HepG2 (cell line): ENCODE results near the gene OSBPL10. TPM values are rescaled to one million over a fixed set of nuclear protein-coding genes. Genes with fewer than 3 reads are reported as not detected.
A peak's percentile ranks its signal among the peaks of the same experiment; 100 is the strongest.

ENCODE experiments used
- ATAC-seq: fragments of 200-7000 bp; cut with Tn5 transposase; 3 replicates; pipeline ENCODE4 v1.9.1; 2020; ENCODE audit warnings: mild to moderate bottlenecking, moderate library complexity
- BruUV-seq: library from RNA; stranded (reverse); fragments of 400-500 nt; replicated peaks from 2 replicates; lab custom pipeline; 2021; lab: Mats Ljungman, UMichigan
- CTCF ChIA-PET: fragments of 300-600 bp; formaldehyde crosslinking; extraction: SDS; loops from one replicate; lab custom pipeline; 2021; ENCODE audit warnings: low total read pairs, inconsistent platforms, low intra/inter-chr PET ratio; lab: Yijun Ruan, JAX
- POLR2A ChIA-PET: fragments of 350-600 bp; sonication (Branson Sonifier 250); formaldehyde crosslinking; loops from one replicate; lab custom pipeline; 2020; ENCODE audit warnings: antibody characterized with exemption, inconsistent platforms; lab: Yijun Ruan, JAX
- DNase-seq: peaks from one replicate; pipeline ENCODE4 v3.0.0-alpha.2; 2015; ENCODE audit warnings: low spot score
- FAIRE-seq: peaks from 3 replicates; lab custom pipeline; 2011; peaks lifted over from hg19 to GRCh38; lab: Jason Lieb, UNC
- H2AFZ ChIP-seq: one replicate; pipeline ENCODE4 v1.6.1; 2011; ENCODE audit warnings: low read length, inconsistent platforms
- H3K27ac ChIP-seq: fragments of 300-600 bp; 3 replicates; pipeline ENCODE4 v1.8.0; 2011; ENCODE audit warnings: mixed run types, mild to moderate bottlenecking, mixed read lengths, low read length, inconsistent platforms; ENCODE audit not compliant: insufficient read depth; ENCODE audit errors: extremely low read length
- H3K27me3 ChIP-seq, 2 experiments: fragments of 200-600 bp in 1 of 2; 2 replicates in 1 of 2; 3 replicates in 1 of 2; pipeline versions ENCODE4 v1.6.0 to v1.8.0; 2011; ENCODE audit warnings: low read length in 2 of 2, mild to moderate bottlenecking in 2 of 2, moderate library complexity in 2 of 2, inconsistent platforms in 1 of 2; ENCODE audit not compliant: insufficient read depth in 2 of 2, control insufficient read depth in 1 of 2
- H3K36me3 ChIP-seq, 2 experiments: fragments of 200-600 bp in 1 of 2; replicated peaks in 1 of 2; 2 replicates in 1 of 2; 3 replicates in 1 of 2; pipeline versions ENCODE4 v1.5.1 to v1.8.0; 2011; ENCODE audit warnings: low read length in 2 of 2, inconsistent platforms in 1 of 2; ENCODE audit not compliant: insufficient read depth in 2 of 2, control insufficient read depth in 1 of 2
- H3K4me1 ChIP-seq: 2 replicates; pipeline ENCODE4 v1.5.1; 2012; ENCODE audit warnings: low read length, inconsistent platforms; ENCODE audit not compliant: insufficient read depth
- H3K4me2 ChIP-seq: 2 replicates; pipeline ENCODE4 v1.6.0; 2011; ENCODE audit warnings: low read depth, low read length, inconsistent platforms
- H3K4me3 ChIP-seq, 3 experiments: fragments of 200-600 bp in 1 of 3; sonication (generic), shearing (Covaris generic) in 1 of 3; replicated peaks in 1 of 3; 2 replicates each; pipeline ENCODE4 v1.5.1; 2011 to 2016; ENCODE audit warnings: low read length in 3 of 3, inconsistent platforms in 2 of 3, low read depth in 2 of 3, mild to moderate bottlenecking in 2 of 3, control low read depth in 1 of 3, mixed read lengths in 1 of 3; ENCODE audit not compliant: insufficient read depth in 1 of 3
- H3K79me2 ChIP-seq: one replicate; pipeline ENCODE4 v1.6.1; 2011; ENCODE audit warnings: low read length, inconsistent platforms; ENCODE audit not compliant: insufficient read depth
- H3K9ac ChIP-seq: 2 replicates; pipeline ENCODE4 v1.6.0; 2011; ENCODE audit warnings: mild to moderate bottlenecking, low read depth, low read length, inconsistent platforms; ENCODE audit not compliant: insufficient read depth
- H3K9me3 ChIP-seq: 2 replicates; pipeline ENCODE4 v1.5.1; 2012; ENCODE audit warnings: mild to moderate bottlenecking, low read length
- H4K20me1 ChIP-seq: 2 replicates; pipeline ENCODE4 v1.6.0; 2011; ENCODE audit warnings: inconsistent platforms, mild to moderate bottlenecking, low read length, moderate library complexity; ENCODE audit not compliant: insufficient read depth
- POLR2AphosphoS2 ChIP-seq: IDR thresholded peaks from 2 replicates; pipeline ENCODE4 v1.6.1; 2011; ENCODE audit warnings: low read depth, low read length, improper control_type of control experiment
- STAG1 ChIP-seq: sonication (generic); formaldehyde crosslinking; IDR thresholded peaks from 2 replicates; pipeline ENCODE4 v1.4.0; 2020; ENCODE audit warnings: missing genetic modification reagents
- WGBS: methylation state at CpG from one replicate; pipeline ENCODE4 v1.1.6; 2017; ENCODE audit warnings: low lambda C conversion rate; 5-methylcytosine and 5-hydroxymethylcytosine counted together
- in situ Hi-C: cut with HindIII; loops from 2 replicates; pipeline ENCODE4 v1.10.0; 2017; ENCODE audit warnings: low pct_unique_long_range_greater_than_20kb; ENCODE audit not compliant: extremely low pct_ligation_motif_present
- intact Hi-C: fragments of 100-400 bp; cut with micrococcal nuclease; formaldehyde crosslinking; loops from one replicate; pipeline ENCODE4 v1.10.0; 2022; ENCODE audit not compliant: unreplicated experiment
- polyA plus RNA-seq, 8 experiments: library from polyadenylated mRNA; depleted of rRNA in 3 of 8; stranded (reverse) in 7 of 8; unstranded in 1 of 8; fragments of >200 nt; fragmentation: Illumina TruSeq in 4 of 8; extraction: Trizol in 4 of 8; gene quantifications; 2 replicates each; pipeline versions ENCODE4 v1.2.1 to v1.2.3, GENCODE V29; 2011 to 2016; ENCODE audit warnings: low read depth in 4 of 8, missing spikeins in 1 of 8, mixed read lengths in 1 of 8; ENCODE audit not compliant: insufficient read depth in 1 of 8
- total RNA-seq, 5 experiments: library from RNA; depleted of rRNA; stranded (reverse); fragments of >200 nt; fragmentation: Illumina TruSeq; extraction: Trizol; gene quantifications; 2 replicates each; pipeline ENCODE4 v1.2.3, GENCODE V29; 2016; ENCODE audit warnings: low read depth in 1 of 5
- TF ChIP-seq, protein P1 (sequence below): sonication (generic); formaldehyde crosslinking; IDR thresholded peaks from 2 replicates; pipeline ENCODE4 v1.4.0; 2020; ENCODE audit warnings: low read depth, mild to moderate bottlenecking, missing genetic modification reagents
- TF ChIP-seq, protein P2 (sequence below): sonication (generic); formaldehyde crosslinking; IDR thresholded peaks from 2 replicates; pipeline ENCODE4 v1.5.0; 2020; ENCODE audit warnings: mild to moderate bottlenecking, missing genetic modification reagents, moderate library complexity
- TF ChIP-seq, protein P3 (sequence below): sonication (generic); formaldehyde crosslinking; conservative IDR thresholded peaks from 2 replicates; pipeline ENCODE4 v1.4.0; 2020; ENCODE audit warnings: mild to moderate bottlenecking, missing genetic modification reagents, moderate library complexity

The OSBPL10 gene
- total and polyA plus RNA-seq, 2 of the 13 experiments (the other 11 are each of a cell fraction or from before 2014, with no cell fraction given) = 10.3 to 28.6 TPM

DNA sequence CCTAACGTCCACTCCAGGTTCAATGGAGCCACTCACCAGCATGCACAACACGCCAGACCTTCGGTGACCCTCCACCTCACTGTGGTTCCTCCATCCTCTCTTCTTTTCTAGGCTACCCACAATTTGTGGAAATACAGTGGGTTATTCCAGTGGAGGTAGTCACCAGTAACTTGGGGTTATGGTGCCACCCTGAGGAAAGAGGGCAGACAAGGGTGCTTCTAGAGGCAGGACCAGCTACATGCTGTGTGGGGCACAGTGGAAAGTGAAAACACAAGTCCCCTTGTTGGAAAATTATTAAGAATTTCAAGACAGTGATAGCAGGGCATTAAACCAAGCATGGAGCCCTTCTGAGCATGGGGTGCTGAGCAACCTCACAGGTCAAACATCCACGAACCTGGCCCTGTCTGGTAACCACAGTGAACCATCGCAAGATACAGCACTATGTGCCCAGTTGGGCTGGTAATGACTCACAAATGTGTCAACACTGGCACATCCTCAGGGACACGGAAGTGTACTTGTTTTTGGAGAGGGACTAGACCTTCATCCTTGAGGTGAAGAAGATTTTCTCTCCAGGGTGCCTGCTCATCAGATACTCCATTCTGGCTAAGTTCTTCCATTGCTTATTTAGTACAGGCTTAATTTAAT is 281.6 kb downstream of the OSBPL10 start:
- in situ Hi-C loops = no loop called here
- 91% methylated on average over 5 of the region's 6 CpGs for WGBS
- ATAC-seq (peak; percentile 46; the same call in 2 of the 3 replicates), DNase-seq (no peak), FAIRE-seq (no peak)
- Histone ChIP-seq H3K4me2 (no peak overlapping the region), H3K27ac (no peak overlapping the region), H3K9ac (no peak overlapping the region), H3K4me3 (no peak overlapping the region), H3K27me3 (no peaks in the 10 kb centered on the region), H3K9me3 (no peaks in the 10 kb centered on the region), H2AFZ (no peak overlapping the region), H3K79me2 (no peaks in the 10 kb centered on the region), H4K20me1 (no peaks in the 10 kb centered on the region), H3K36me3 (peaks cover 13 to 28% of the 10 kb centered on the region in 2 experiments), H3K4me1 (no peaks in the 10 kb centered on the region)
- TF ChIP-seq, protein P1, sequence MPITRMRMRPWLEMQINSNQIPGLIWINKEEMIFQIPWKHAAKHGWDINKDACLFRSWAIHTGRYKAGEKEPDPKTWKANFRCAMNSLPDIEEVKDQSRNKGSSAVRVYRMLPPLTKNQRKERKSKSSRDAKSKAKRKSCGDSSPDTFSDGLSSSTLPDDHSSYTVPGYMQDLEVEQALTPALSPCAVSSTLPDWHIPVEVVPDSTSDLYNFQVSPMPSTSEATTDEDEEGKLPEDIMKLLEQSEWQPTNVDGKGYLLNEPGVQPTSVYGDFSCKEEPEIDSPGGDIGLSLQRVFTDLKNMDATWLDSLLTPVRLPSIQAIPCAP (CRISPR knock-in tag) = no peak
- TF ChIP-seq STAG1 (CRISPR knock-in tag) = peak; percentile 26
- no peak for TF ChIP-seq POLR2AphosphoS2
- TF ChIP-seq, protein P2, sequence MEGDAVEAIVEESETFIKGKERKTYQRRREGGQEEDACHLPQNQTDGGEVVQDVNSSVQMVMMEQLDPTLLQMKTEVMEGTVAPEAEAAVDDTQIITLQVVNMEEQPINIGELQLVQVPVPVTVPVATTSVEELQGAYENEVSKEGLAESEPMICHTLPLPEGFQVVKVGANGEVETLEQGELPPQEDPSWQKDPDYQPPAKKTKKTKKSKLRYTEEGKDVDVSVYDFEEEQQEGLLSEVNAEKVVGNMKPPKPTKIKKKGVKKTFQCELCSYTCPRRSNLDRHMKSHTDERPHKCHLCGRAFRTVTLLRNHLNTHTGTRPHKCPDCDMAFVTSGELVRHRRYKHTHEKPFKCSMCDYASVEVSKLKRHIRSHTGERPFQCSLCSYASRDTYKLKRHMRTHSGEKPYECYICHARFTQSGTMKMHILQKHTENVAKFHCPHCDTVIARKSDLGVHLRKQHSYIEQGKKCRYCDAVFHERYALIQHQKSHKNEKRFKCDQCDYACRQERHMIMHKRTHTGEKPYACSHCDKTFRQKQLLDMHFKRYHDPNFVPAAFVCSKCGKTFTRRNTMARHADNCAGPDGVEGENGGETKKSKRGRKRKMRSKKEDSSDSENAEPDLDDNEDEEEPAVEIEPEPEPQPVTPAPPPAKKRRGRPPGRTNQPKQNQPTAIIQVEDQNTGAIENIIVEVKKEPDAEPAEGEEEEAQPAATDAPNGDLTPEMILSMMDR = peak; percentile 28
- TF ChIP-seq, protein P3, sequence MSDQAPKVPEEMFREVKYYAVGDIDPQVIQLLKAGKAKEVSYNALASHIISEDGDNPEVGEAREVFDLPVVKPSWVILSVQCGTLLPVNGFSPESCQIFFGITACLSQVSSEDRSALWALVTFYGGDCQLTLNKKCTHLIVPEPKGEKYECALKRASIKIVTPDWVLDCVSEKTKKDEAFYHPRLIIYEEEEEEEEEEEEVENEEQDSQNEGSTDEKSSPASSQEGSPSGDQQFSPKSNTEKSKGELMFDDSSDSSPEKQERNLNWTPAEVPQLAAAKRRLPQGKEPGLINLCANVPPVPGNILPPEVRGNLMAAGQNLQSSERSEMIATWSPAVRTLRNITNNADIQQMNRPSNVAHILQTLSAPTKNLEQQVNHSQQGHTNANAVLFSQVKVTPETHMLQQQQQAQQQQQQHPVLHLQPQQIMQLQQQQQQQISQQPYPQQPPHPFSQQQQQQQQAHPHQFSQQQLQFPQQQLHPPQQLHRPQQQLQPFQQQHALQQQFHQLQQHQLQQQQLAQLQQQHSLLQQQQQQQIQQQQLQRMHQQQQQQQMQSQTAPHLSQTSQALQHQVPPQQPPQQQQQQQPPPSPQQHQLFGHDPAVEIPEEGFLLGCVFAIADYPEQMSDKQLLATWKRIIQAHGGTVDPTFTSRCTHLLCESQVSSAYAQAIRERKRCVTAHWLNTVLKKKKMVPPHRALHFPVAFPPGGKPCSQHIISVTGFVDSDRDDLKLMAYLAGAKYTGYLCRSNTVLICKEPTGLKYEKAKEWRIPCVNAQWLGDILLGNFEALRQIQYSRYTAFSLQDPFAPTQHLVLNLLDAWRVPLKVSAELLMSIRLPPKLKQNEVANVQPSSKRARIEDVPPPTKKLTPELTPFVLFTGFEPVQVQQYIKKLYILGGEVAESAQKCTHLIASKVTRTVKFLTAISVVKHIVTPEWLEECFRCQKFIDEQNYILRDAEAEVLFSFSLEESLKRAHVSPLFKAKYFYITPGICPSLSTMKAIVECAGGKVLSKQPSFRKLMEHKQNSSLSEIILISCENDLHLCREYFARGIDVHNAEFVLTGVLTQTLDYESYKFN = no peak
- BruUV-seq = no TSS peak
- ChIA-PET CTCF (no interaction called here), POLR2A (no interaction called here)
- intact Hi-C loops = loop anchor here (5.0 kb wide), 1 partner anchor 147 kb away; no protein-coding TSS in a partner anchor
